GM13977 (cell line): Measurements from ENCODE around the gene DGKB.

Experiments
- DNase-seq: peaks from one replicate; pipeline ENCODE4 v3.0.0; 2012; ENCODE audit warnings: low spot score
- in situ Hi-C: fragments of 300-500 bp; cut with MboI; formaldehyde crosslinking; loops from one replicate; pipeline ENCODE4 v1.12.0; 2022; ENCODE audit warnings: low sequenced_read_pairs, low pct_unique_long_range_greater_than_20kb, mixed read lengths, inconsistent platforms; ENCODE audit not compliant: unreplicated experiment
- TF ChIP-seq, protein P1 (sequence below): IDR thresholded peaks from 2 replicates; pipeline ENCODE4 v1.5.1; 2012; ENCODE audit warnings: mild to moderate bottlenecking, control low read depth; ENCODE audit not compliant: insufficient read depth; ENCODE audit errors: extremely low read depth, missing control alignments

Gene DGKB

DNA sequence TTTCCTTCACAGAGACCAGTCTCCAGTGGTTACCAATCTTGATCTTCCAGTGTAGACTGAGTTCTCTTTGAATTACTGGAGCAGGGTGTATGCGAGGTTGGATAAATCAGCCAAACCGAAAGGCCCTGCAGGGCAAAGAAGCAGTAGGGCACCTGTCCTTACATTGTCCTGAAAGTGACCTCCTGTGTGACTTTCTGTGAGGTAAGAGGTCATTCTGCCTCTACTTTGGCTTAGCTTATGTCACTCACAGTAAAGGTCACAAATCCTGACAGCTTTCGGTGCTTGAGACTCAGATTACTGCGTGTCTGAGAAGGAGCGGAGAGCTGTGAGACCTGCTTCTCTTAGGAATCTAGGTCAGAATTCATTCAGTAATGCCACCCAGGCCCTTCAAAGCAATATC is 660.4 kb downstream of the DGKB start:
- DNase-seq, result no peak
- in situ Hi-C loops, result no loop called here
- TF ChIP-seq, protein P1, sequence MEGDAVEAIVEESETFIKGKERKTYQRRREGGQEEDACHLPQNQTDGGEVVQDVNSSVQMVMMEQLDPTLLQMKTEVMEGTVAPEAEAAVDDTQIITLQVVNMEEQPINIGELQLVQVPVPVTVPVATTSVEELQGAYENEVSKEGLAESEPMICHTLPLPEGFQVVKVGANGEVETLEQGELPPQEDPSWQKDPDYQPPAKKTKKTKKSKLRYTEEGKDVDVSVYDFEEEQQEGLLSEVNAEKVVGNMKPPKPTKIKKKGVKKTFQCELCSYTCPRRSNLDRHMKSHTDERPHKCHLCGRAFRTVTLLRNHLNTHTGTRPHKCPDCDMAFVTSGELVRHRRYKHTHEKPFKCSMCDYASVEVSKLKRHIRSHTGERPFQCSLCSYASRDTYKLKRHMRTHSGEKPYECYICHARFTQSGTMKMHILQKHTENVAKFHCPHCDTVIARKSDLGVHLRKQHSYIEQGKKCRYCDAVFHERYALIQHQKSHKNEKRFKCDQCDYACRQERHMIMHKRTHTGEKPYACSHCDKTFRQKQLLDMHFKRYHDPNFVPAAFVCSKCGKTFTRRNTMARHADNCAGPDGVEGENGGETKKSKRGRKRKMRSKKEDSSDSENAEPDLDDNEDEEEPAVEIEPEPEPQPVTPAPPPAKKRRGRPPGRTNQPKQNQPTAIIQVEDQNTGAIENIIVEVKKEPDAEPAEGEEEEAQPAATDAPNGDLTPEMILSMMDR, result no peak

DNA sequence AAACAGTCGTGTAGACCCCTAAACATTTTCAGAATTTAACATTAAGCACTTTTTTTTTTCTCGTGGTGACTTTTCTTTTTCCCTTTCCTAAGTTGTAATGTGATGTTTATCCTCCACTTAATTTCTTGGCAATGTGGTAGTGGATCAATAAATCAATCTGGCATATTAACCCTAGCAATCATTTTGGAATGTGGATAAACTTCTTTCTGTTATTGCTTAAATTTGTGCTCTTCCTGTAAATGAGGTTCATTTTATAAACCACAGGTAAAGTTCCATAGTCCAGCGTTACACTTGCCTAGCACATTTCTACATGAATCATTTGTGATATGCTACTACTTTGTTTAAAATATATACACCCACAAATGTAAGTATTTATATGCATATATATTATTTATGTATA is 665.7 kb downstream of the DGKB start:
- TF ChIP-seq, protein P1, result no peak
- no peak for DNase-seq
- in situ Hi-C loops, result no loop called here

DNA sequence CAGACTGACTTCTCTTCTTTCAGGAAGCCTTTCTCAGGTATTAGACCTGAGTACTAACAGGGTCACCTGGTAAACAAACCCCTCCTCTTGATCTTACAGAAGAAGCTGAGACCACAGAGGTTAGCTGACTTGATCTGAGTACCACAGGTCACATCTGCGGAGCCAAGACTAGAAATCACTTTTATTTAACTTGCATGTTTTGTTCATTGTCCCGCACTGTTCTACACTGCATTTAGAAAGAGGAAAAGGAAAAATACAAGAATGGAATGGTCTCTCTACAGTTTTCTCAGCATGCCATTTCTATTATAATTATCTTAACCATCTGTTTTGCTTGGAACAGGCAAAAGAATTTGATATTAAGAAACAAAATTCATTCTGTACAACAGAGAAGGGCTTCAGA is 667.5 kb downstream of the DGKB start:
- TF ChIP-seq, protein P1, result no peak
- in situ Hi-C loops, result no loop called here
- DNase-seq, result no peak

DNA sequence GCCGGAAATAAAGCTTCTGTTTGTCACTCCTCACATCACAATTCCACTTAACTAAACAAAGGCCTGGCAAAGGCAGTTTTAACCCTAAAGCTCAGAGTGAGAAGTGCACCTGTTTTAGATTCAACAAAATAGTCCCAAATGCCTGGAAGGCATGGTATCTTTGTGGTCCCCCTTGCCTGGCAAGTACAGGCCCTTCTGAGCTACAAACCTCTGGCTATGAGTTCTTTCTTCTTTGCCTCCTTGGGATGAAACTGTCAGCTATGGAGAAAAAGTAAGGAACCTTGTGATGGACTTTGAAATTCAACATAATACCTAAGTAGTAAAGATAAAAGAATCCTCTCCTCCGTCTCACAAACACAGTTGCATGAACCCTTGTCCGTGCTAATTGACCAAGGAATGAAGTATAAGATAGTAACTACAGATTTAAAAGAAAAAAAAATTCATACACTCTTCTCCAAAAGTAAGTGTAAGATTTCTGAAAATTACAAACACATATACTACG is 668.6 kb downstream of the DGKB start:
- no peak for DNase-seq
- TF ChIP-seq, protein P1, result no peak
- in situ Hi-C loops, result no loop called here

GRCh38 chr7:14233076-14233867 is 669.3 kb downstream of the DGKB start:
- DNase-seq, result no peak
- TF ChIP-seq, protein P1, result no peak
- in situ Hi-C loops, result no loop called here

DNA sequence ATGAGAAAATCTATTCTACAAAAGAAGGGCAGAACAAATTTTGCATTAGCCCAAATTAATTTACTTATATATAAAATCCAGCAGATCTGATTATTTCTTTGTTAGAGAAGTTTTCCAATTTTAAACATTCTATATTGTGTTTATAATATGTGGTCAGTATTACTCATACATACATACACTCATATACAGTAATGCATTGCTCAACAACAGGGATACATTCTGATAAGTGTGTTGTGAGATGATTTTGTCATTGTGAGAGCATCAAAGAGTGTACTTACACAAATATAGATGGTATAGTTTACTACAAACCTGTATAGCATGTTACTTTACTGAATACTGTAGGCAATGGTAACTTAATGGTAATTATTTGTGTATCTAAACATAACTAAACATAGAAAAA is 673.5 kb downstream of the DGKB start:
- no peak for DNase-seq
- TF ChIP-seq, protein P1, result no peak
- in situ Hi-C loops, result no loop called here

GRCh38 chr7:14228341-14228740 is 674.2 kb downstream of the DGKB start:
- TF ChIP-seq, protein P1, result no peak
- in situ Hi-C loops, result no loop called here
- DNase-seq, result no peak
